H1 (cell line): ENCODE measurements around the gene GDAP1L1. TPM values are rescaled to one million over a fixed set of nuclear protein-coding genes. Genes with fewer than 3 reads are reported as not detected.

Experiments used
- HDAC6 ChIP-seq: IDR thresholded peaks from one replicate; pipeline ENCODE4 v1.7.1; 2012; ENCODE audit warnings: low read depth, mild to moderate bottlenecking, inconsistent platforms, low read length, moderate library complexity
- KDM1A ChIP-seq: fragments of 200-600, 300-600 bp; sonication (generic); IDR thresholded peaks from 2 replicates; pipeline ENCODE4 v1.7.1; 2016; ENCODE audit warnings: mild to moderate bottlenecking, low read length, borderline replicate concordance
- NANOG ChIP-seq: IDR thresholded peaks from 2 replicates; pipeline ENCODE4 v1.6.1; 2011; ENCODE audit warnings: low read length, low read depth, mild to moderate bottlenecking, inconsistent platforms; ENCODE audit not compliant: insufficient read depth, poor library complexity, severe bottlenecking
- SUZ12 ChIP-seq: fragments of 200-600 bp; sonication (generic); IDR thresholded peaks from 2 replicates; pipeline ENCODE4 v1.6.1; 2012; ENCODE audit warnings: mild to moderate bottlenecking, inconsistent platforms, low read length, moderate library complexity, mixed read lengths
- TCF12 ChIP-seq: IDR thresholded peaks from 2 replicates; pipeline ENCODE4 v1.6.1; 2011; ENCODE audit warnings: low read depth, mild to moderate bottlenecking, low read length
- polyA plus RNA-seq, 7 experiments: library from polyadenylated mRNA; depleted of rRNA in 3 of 7; stranded (reverse) in 5 of 7; unstranded in 2 of 7; fragments of >200 nt in 5 of 7; fragments of 200-250 nt in 2 of 7; gene quantifications; 1 replicate in 5 of 7; 2 replicates in 1 of 7; 4 replicates in 1 of 7; pipeline versions ENCODE4 v1.2.1 to v1.2.3, GENCODE V29; 2011 to 2013; ENCODE audit warnings: missing spikeins in 2 of 7, mixed read lengths in 2 of 7
- total RNA-seq: library from RNA; stranded (reverse); fragmentation: NEBNext Ultra II Directional; extraction: Animal tissue kit (Norgen Biotek cat#: 25700); gene quantifications from 2 replicates; pipeline ENCODE4 v1.2.1, GENCODE V29; 2021
- TF ChIP-seq, protein P1 (sequence below): fragments of 300-600 bp; sonication (generic); IDR thresholded peaks from 2 replicates; pipeline ENCODE4 v1.7.1; 2012; ENCODE audit warnings: low read length, moderate library complexity, mild to moderate bottlenecking, inconsistent platforms; ENCODE audit not compliant: insufficient replicate concordance
- TF ChIP-seq, protein P2 (sequence below): IDR thresholded peaks from 2 replicates; pipeline ENCODE4 v1.6.1; 2012; ENCODE audit warnings: low read length, inconsistent platforms

Gene GDAP1L1
- total and polyA plus RNA-seq, 2 of the 8 experiments (the other 6 are each of a cell fraction or from before 2014, with no cell fraction given): 8.5 to 63.1 TPM

DNA sequence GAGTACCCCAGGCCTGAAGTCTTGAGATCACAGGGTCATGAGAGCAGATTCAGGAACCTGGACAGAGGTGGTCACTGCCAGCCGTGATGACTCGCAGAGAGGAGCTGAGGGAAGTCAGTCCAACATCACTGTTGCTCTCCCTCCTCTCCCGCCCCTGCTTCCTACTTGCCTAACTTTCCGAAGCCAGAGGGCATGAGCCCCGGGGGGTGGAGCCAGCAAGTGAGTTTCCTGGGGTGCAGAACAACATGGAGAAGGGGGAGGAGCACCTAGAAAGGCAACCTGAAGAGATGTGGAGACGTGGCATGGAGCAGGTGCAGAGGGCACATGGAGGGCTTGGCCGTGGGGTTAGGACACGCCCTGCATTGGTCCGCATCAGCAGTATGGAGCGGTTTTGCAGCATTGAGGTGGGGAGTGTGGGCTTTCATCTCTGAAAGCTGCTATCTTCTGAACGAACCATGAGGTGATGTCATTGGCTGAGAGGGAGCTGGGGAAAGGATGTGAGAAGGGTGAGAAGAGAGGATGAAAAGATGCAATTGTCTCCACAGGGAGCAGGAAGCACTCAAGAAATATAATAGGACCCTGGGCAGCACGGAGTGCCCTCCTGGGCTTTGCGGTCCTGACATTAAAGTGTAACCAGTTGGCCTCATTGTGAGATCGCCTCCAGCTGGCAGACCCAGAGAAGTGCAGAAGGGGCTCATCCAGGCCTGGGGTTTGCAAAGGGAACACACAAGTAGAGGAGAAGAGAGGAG lies 25.0 kb downstream of the GDAP1L1 start (continued):
- TF ChIP-seq, protein P1, sequence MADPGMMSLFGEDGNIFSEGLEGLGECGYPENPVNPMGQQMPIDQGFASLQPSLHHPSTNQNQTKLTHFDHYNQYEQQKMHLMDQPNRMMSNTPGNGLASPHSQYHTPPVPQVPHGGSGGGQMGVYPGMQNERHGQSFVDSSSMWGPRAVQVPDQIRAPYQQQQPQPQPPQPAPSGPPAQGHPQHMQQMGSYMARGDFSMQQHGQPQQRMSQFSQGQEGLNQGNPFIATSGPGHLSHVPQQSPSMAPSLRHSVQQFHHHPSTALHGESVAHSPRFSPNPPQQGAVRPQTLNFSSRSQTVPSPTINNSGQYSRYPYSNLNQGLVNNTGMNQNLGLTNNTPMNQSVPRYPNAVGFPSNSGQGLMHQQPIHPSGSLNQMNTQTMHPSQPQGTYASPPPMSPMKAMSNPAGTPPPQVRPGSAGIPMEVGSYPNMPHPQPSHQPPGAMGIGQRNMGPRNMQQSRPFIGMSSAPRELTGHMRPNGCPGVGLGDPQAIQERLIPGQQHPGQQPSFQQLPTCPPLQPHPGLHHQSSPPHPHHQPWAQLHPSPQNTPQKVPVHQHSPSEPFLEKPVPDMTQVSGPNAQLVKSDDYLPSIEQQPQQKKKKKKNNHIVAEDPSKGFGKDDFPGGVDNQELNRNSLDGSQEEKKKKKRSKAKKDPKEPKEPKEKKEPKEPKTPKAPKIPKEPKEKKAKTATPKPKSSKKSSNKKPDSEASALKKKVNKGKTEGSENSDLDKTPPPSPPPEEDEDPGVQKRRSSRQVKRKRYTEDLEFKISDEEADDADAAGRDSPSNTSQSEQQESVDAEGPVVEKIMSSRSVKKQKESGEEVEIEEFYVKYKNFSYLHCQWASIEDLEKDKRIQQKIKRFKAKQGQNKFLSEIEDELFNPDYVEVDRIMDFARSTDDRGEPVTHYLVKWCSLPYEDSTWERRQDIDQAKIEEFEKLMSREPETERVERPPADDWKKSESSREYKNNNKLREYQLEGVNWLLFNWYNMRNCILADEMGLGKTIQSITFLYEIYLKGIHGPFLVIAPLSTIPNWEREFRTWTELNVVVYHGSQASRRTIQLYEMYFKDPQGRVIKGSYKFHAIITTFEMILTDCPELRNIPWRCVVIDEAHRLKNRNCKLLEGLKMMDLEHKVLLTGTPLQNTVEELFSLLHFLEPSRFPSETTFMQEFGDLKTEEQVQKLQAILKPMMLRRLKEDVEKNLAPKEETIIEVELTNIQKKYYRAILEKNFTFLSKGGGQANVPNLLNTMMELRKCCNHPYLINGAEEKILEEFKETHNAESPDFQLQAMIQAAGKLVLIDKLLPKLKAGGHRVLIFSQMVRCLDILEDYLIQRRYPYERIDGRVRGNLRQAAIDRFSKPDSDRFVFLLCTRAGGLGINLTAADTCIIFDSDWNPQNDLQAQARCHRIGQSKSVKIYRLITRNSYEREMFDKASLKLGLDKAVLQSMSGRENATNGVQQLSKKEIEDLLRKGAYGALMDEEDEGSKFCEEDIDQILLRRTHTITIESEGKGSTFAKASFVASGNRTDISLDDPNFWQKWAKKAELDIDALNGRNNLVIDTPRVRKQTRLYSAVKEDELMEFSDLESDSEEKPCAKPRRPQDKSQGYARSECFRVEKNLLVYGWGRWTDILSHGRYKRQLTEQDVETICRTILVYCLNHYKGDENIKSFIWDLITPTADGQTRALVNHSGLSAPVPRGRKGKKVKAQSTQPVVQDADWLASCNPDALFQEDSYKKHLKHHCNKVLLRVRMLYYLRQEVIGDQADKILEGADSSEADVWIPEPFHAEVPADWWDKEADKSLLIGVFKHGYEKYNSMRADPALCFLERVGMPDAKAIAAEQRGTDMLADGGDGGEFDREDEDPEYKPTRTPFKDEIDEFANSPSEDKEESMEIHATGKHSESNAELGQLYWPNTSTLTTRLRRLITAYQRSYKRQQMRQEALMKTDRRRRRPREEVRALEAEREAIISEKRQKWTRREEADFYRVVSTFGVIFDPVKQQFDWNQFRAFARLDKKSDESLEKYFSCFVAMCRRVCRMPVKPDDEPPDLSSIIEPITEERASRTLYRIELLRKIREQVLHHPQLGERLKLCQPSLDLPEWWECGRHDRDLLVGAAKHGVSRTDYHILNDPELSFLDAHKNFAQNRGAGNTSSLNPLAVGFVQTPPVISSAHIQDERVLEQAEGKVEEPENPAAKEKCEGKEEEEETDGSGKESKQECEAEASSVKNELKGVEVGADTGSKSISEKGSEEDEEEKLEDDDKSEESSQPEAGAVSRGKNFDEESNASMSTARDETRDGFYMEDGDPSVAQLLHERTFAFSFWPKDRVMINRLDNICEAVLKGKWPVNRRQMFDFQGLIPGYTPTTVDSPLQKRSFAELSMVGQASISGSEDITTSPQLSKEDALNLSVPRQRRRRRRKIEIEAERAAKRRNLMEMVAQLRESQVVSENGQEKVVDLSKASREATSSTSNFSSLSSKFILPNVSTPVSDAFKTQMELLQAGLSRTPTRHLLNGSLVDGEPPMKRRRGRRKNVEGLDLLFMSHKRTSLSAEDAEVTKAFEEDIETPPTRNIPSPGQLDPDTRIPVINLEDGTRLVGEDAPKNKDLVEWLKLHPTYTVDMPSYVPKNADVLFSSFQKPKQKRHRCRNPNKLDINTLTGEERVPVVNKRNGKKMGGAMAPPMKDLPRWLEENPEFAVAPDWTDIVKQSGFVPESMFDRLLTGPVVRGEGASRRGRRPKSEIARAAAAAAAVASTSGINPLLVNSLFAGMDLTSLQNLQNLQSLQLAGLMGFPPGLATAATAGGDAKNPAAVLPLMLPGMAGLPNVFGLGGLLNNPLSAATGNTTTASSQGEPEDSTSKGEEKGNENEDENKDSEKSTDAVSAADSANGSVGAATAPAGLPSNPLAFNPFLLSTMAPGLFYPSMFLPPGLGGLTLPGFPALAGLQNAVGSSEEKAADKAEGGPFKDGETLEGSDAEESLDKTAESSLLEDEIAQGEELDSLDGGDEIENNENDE: no peak
- TF ChIP-seq SUZ12 (no peak), NANOG (peak; percentile 92), TCF12 (no peak), HDAC6 (no peak), KDM1A (no peak)
- TF ChIP-seq, protein P2, sequence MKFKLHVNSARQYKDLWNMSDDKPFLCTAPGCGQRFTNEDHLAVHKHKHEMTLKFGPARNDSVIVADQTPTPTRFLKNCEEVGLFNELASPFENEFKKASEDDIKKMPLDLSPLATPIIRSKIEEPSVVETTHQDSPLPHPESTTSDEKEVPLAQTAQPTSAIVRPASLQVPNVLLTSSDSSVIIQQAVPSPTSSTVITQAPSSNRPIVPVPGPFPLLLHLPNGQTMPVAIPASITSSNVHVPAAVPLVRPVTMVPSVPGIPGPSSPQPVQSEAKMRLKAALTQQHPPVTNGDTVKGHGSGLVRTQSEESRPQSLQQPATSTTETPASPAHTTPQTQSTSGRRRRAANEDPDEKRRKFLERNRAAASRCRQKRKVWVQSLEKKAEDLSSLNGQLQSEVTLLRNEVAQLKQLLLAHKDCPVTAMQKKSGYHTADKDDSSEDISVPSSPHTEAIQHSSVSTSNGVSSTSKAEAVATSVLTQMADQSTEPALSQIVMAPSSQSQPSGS: peak; percentile 86
